Measurements from ENCODE around the gene FBN1. TPM values are rescaled to one million over a fixed set of nuclear protein-coding genes. Genes with fewer than 3 reads are reported as not detected.
A peak's percentile ranks its signal among the peaks of the same experiment; 100 is the strongest.

FBN1 gene
- total RNA-seq, 1 donor from 2014 or later: 54.0 TPM

- H3K4me1 Mint-ChIP-seq (ENCODE audit: unreplicated experiment): peaks cover 9% of the 10 kb centered on the region
- no peaks in the 10 kb centered on the region for H3K27me3 Mint-ChIP-seq (ENCODE audit: unreplicated experiment)
Observed at GRCh38 chr15:48592221-48592731, 53.2 kb downstream of the FBN1 start.

GRCh38 chr15:48590723-48591122 is 54.8 kb downstream of the FBN1 start:
- TF ChIP-seq CTCF (IDR thresholded peaks at IDR 0.05; ENCODE audit: unreplicated experiment): no peak
- Mint-ChIP-seq H3K4me3 (ENCODE audit: unreplicated experiment) (no peak overlapping the region), H3K36me3 (ENCODE audit: low read depth, unreplicated experiment) (no peaks in the 10 kb centered on the region), H3K27me3 (ENCODE audit: unreplicated experiment) (no peaks in the 10 kb centered on the region), H3K27ac (ENCODE audit: unreplicated experiment) (peak overlapping the region; percentile 72), H3K4me1 (ENCODE audit: unreplicated experiment) (peaks cover 9% of the 10 kb centered on the region), H3K9me3 (ENCODE audit: unreplicated experiment) (no peaks in the 10 kb centered on the region)
- no peak for DNase-seq (ENCODE audit: low spot score)

More at GRCh38 chr15:48592221-48592731, 53.2 kb downstream of the FBN1 start:
- Mint-ChIP-seq H3K27ac (ENCODE audit: unreplicated experiment) (peak overlapping the region; percentile 45), H3K4me3 (ENCODE audit: unreplicated experiment) (no peak overlapping the region), H3K9me3 (ENCODE audit: unreplicated experiment) (no peaks in the 10 kb centered on the region), H3K36me3 (ENCODE audit: low read depth, unreplicated experiment) (no peaks in the 10 kb centered on the region)
- TF ChIP-seq CTCF (IDR thresholded peaks at IDR 0.05; ENCODE audit: unreplicated experiment): no peak
- DNase-seq (ENCODE audit: low spot score): no peak

- no peaks in the 10 kb centered on the region for H3K4me1 Mint-ChIP-seq (ENCODE audit: unreplicated experiment)
Observed at GRCh38 chr15:48584812-48585563, 60.5 kb downstream of the FBN1 start.

GRCh38 chr15:48584090-48584811 is 61.3 kb downstream of the FBN1 start:
- H3K4me1 Mint-ChIP-seq (ENCODE audit: unreplicated experiment): no peaks in the 10 kb centered on the region
- TF ChIP-seq CTCF (IDR thresholded peaks at IDR 0.05; ENCODE audit: unreplicated experiment): no peak
- no peak overlapping the region for H3K4me3 Mint-ChIP-seq (ENCODE audit: unreplicated experiment)
- no peak overlapping the region for H3K27ac Mint-ChIP-seq (ENCODE audit: unreplicated experiment)
- no peaks in the 10 kb centered on the region for H3K36me3 Mint-ChIP-seq (ENCODE audit: low read depth, unreplicated experiment)
- no peak for DNase-seq (ENCODE audit: low spot score)
- no peaks in the 10 kb centered on the region for H3K9me3 Mint-ChIP-seq (ENCODE audit: unreplicated experiment)
- no peaks in the 10 kb centered on the region for H3K27me3 Mint-ChIP-seq (ENCODE audit: unreplicated experiment)

More at GRCh38 chr15:48584812-48585563, 60.5 kb downstream of the FBN1 start:
- H3K36me3 Mint-ChIP-seq (ENCODE audit: low read depth, unreplicated experiment): no peaks in the 10 kb centered on the region
- H3K4me3 Mint-ChIP-seq (ENCODE audit: unreplicated experiment): no peak overlapping the region
- TF ChIP-seq CTCF (IDR thresholded peaks at IDR 0.05; ENCODE audit: unreplicated experiment): no peak
- H3K27me3 Mint-ChIP-seq (ENCODE audit: unreplicated experiment): no peaks in the 10 kb centered on the region
- H3K27ac Mint-ChIP-seq (ENCODE audit: unreplicated experiment): no peak overlapping the region
- no peaks in the 10 kb centered on the region for H3K9me3 Mint-ChIP-seq (ENCODE audit: unreplicated experiment)
- DNase-seq (ENCODE audit: low spot score): no peak
